NCI-H1930 (cell line): ENCODE results near the gene TUB.

Experiments
- DNase-seq, 2 experiments: peaks; one replicate each; lab custom pipeline; 2025; lab: John Stamatoyannopoulos, UW

TUB gene

DNA sequence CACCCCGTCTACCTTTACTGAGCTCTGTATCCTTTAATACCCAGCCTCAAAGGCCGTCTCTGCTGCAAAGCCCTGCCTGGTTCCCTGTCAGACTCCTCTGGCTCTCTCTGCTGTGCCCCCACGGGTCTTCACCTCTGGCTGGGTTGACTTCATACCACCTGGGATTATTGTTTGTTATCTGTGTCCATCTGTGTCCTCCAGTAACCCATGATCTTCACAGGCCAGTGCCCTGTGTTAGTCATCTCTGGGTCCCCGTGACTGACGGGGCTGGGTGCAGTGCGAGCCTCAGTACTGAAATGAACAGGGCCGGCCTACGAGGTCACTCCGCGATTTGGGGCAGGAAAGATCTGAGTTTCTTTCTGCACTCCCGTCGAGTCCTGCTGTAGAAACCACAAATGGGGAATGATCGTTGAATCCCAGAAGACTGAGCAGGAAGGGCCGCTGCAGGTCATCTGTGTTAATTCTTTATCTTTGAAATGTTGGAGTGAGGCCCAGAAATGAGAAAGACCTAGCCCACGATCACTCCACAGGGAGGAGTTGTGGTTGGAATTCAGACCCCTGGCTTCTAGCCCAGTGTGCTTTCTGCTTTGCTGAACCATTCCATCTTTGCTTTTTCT lies 12.3 kb upstream of the TUB start:
- DNase-seq = no peak

DNA sequence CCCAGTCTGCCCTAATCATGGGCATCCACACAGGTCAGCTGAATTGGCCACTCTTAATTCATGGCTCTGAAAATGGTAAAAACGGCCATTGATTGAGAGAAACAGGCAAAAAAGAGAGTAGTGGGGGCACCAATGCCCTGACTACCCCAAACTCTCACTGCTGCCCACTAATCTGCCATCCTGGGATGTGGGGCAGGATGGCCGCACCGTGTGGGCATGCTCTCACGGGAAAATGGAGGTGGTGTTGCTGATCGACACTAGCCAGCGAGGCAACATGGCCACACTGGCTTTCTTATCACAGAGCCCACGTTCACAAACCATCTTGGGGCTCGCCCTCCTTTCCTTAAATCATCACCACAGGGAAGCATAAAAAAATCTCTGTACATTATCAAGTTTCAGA lies 11.2 kb upstream of the TUB start:
- no peak for DNase-seq

DNA sequence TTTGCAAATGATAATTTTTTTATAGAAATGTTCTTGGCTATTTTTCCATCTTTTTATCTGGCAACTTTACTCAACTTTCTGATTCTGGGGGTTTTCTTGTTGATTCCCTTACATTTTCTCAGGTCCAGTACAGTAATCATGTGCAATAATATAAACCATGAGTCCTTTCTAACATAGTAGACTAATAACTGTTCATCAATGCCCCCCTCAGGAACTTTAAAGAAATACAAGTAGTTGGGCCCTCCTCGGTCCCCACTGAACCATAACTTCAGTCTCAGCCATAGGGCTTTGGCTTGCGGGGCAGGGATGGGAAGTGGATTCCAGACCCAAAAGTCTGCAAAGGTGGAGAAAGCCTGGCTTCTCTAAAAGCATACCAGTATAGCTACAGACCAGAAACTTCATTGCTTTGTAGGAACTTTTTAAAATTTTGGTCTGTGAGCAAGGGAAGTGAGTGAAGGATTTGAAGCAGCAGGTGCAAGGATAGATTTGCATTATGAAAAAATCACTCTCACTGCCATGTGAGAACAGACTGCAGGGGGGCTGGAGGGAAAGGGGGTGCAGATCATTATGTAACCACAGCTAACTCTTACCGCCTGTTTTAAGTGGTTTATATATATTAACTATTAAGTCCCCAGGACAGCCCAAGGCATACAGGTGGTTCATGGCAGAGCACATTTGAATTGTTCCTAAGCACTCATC lies 10.4 kb upstream of the TUB start:
- DNase-seq = no peak

DNA sequence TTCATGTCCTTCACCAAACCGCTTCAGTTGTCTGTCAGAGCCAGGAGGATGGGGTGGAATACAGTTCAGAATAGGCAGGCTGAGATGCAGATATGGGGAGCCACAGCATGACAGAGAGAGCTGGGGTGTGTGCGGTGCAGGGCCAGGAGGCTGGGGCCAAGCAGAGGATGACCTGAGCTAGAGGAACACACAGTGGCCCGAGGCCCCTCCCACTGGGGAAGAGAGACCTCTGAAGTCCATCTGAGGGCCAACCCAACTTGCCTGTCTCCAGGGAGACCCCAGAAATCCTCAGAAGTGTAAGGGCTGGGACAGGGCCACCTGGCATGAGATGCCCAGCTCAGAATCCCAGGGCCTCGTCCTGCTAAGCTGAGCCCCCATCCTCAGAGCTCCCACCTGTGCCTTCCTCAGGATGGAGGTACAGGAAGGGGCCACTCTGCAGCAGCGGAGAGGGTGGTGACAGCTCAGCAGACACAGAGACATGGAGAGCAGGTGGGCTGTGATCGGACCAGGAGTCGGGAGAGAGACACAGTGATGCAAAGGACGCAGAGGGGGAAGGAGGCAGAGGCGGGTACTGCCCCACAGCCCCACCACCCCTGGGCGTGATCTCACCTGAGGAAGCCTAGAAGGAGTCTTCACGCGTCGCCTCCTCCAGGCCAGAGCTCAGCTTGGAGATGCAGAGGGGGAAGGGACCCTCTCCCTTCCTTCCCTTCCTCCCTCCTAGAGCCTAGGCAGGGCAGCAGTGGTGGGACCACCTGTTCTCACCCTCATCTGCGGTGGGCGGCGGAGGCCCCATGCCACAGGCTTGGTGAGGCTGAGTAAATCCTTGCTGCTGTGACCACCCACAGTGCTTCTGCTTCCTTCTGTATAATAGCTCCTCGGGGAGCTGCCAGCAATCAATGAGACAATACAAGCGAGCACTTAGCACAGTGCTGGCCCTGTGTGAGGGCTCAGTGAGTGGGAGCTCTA lies 9.1 kb upstream of the TUB start:
- no peak for DNase-seq

DNA sequence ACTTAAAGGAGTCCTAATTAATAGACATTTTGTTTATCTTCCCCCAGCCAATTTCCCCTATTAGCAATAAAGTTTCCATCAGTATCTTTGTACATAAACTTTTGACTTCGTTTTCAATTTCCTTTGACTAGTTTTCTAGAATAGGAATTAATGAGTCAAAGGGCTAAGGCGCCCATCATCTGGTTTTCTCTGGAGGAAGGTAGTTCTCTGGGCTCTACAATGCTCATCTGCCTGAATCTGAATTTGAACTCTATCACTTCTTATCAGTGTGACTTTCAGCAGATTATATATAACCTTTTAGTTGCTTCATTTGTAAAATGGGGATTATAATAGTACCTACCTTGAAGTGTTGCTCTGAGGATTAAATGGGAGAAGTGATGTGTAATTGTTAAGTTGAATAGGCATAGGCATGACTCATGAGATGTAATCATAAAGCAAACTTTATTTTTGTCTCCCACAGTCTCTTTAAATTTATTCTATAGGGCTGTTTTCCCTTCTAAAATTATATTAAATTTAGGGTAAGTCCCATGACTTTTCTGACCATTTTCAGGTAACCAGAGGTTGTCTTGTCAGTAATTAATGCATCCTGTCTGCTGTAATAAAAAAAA lies 5.8 kb upstream of the TUB start:
- no peak for DNase-seq

DNA sequence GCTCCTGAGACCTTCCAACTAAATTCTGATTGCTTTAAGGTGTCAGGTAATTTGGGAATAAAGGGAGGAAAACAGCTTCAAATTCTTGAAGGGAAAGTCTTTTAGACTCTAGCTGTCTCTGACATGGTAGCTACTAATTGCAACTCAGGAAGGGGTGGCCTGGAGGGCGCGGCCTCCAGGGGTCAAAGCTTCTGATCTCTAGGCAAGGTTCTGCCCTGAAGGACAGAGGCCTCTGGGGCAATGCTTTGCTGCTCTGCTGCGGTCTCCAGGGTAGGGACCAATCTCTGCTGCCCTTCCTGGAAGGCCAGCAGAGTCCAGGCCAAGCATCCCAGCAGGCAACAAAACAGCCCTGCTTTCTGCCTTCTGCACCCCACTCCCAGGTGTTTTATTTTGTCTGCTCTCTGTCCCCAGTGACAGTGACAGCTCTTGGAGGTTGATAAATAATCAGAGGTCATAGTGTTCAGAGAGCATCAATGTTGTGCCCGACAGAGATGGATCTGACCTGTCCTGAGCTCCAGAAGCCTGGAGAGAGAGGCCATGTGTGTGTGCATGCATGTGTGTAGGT lies 1.8 kb upstream of the TUB start:
- DNase-seq = no peak

DNA sequence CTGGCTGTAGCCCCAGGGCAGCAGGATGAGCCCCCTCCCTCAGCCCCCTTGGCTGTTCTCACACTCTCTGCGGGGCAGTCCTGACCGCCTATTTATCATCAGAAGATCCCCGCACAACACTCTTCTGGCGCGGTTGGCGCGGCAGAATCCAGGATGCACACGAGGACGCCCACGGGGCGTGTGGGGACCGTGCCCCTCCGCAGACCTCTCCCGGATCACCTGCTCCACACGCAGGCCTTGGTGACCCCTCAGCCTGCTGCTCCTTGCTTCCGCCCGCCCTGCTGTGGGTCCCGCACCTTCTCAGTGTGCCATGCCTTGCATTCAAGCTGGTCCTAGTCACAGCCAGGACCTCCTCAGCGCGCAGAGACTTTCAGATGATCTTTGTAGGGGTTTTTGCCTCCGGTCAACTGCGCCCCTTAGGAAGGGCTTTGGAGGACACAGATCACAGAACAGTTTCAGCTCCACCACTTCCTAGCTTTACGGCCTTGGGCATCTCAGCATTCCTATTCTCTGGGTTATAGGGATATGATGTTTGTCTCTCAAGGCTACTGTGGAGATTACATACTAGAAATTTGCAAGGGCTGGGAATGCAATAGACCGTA lies 841 bp upstream of the TUB start:
- no peak for DNase-seq

DNA sequence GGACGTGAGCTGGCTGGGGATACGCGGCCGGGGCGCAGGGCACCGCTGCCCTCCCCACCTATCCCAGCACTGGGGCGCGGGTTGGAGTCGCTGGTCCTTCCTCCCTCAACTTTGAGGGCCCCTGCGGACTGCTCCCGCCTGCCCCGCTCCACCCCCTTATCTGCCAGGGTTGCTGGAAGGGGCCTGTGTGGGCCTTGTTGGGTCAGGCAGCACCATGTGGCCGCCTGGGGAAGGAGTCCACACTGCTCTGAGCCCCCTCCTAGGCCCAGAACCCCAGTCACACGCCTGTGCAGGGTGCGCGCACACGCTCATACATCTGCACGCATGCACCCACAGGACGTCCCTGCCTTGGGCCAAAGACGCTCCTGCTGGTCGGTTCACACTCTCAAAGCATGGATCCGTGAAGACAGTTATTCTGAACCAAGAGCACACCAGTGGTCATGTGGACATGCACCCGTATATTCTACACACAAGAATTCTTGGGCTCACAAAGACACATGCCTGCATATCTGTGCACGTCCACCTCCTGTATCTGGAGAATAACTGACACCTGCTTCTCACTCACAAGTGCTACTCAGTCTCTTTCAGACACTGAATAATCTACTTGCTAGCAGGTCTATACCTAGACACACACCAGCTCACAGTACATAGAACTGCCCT lies 710 bp downstream of the TUB start:
- no peak for DNase-seq

DNA sequence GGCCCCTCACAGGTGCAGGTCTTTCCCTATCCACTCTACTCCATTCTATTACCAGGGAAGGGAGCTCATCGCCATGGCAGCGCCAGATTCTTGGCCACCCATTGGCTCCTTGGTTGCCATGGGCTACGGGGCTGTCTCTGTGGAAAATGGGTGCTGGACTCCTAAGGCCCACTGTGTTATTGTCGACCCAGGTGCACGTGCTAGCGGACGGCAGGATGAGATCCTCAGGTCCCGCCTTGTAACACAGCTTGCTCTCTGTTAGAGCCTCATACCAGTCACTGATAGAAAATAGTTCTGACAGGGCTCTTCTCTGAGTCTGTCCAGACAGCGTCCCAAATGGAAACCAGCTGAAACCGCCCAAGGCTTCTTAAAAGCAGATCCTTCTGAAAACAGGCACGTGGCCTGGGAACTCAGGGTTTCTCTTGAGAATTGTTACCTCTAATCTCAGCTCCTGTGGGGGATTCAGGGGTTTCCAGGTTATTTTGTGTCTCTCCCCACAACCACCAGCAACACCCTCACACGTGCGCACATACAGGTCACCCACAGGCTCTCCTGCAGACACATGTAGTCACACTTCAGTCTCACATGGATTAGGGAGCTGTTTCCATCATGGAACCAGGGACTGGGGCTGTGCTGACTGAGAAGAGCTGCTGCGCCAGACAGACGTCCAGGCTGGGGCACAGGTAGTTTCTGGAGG lies 1.5 kb downstream of the TUB start:
- DNase-seq = no peak

DNA sequence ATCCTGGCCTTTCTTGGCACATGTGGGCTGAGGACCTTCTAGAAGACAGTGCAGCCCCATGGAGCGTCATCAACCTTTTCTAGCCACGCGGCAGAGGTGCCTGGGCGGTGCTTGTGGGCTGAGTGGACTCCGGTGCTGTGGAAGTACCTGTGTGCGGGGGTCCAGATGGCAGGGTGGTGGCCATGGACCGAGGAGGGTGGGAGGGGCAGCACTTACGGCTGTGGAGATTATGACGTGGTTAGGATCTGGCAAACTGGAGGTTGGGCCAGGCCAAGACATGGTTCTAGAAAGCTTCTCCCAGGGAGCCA lies 2.0 kb downstream of the TUB start:
- no peak for DNase-seq

DNA sequence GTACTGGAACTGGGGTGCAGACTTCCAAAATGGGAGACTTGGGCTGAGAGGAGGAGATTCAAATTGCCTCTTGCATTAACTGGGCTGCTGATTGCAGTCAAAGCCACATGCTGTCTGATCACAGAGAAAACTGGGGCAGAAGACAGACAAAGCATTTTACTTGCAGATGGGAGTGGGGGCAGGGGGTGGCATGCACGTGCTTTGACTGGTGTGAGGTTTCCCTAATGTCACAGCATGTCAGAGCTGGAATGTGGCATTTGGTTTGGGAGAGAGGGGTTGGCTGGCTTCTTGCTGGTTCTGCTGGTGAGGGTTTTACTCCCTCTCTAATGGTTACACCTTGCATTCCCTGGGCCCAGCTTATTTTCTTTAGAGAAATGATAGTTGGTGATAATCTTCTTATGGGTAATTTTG lies 2.9 kb downstream of the TUB start:
- DNase-seq = no peak

DNA sequence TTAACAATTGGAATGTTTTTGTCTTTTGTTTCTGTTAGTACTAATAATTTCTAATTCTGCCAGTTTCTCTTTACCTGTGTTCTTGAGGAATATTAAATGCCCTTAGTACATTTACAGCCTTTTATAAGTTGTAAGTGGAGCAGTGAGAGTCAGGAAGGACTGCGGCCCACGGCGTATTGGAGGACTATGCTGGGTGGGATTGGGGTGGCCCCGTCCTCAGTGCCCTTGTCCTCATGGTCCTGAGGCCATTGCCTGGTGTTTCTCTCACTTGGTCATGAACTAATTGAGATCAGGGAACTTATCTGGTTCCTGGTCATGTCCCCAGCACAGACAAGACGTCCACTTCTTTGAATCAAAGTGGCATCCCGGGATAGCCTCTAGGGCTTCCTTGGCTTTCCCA lies 3.3 kb downstream of the TUB start:
- DNase-seq = no peak

DNA sequence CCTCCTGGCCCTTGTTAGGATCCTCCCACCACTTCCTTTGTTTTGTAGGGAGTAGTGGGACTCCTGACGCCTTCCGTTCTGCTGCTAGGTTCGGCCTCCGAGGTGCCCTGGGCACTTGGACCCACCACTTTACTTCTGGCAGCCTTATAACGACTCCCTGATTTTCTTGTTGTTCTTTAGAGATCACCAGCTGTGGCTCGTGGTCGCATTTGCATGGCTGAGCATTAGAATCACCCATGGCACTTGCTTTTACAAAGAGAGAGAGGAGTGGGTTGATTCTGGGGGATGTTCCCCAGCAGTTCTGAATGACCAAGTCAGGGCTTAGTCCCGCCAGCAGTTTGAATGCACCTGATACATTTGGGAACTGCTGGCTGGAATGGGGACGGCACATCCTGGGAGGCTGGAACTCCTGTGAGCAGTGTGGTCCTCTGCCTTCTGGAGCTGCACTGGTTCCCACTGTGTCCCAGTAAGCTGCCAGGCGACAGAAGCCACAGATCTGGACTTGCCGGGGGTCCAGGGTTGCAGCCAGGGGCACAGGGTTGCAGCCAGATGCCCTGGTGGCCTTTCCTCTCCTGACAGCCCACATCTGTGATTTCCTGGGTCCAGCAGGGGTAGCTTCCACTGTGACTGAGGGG lies 4.1 kb downstream of the TUB start:
- DNase-seq = no peak

DNA sequence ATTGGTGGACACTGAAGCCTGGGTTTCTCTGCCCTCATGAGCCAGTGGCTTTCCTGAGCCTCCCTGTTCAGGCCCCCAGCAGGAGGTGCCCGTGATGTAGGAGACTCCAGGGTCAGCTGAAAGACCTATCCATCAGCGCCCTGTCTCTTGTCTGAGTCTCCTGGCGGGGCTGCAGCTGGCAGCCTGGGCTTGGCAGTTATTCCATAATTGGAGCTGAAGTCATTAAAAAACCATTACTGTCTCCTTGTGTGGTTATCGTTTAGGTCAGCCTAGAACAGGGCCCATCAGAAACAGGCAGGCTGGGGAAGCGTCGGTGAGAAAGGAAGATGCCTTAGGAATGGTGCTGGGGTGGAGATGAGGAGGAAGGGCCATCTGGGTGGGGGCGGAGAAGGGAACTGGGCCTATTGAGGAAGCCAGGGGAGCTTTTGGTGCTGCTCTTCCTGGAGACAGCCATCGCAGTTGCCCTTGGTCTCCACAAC lies 5.0 kb downstream of the TUB start:
- DNase-seq = no peak

DNA sequence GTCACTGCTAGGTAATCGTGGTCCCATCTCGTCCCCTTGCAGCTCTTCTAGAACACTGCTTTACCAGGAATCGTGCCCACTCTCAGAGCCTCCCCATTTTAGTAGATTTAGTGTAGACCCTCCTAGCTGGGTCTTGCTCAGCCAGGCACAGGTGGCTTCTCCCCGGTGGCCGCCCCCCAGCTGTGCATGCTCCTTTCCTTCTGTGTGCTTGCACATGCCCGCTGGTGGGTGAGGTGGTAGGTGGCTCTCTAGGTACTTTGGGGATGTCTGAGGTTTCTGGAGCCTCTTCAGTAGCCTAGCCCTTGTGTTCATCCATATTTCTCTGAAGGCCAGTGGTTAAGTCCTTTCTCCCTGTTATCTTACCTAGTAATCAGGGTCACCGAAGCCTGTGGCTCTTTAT lies 5.6 kb downstream of the TUB start:
- DNase-seq = no peak

DNA sequence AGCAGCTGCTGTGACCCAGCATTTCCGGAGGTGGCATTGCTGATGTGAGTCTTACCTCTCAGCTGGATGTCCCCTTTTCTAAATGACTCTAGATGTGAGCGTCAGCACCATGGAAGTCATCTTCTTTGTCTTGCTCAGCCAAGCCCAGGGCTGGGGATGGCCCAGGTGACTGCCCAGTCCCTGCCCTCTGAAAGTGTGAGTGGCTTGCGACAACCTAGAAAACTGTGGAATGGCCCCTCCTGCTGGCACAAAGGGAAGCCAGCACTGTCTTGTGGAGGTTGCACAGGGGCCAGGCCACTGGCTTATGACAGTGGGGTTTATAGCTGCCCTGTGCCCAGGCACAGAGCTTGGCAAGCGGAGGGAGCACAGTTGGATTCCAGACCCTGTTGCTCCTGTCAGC lies 6.2 kb downstream of the TUB start:
- no peak for DNase-seq

DNA sequence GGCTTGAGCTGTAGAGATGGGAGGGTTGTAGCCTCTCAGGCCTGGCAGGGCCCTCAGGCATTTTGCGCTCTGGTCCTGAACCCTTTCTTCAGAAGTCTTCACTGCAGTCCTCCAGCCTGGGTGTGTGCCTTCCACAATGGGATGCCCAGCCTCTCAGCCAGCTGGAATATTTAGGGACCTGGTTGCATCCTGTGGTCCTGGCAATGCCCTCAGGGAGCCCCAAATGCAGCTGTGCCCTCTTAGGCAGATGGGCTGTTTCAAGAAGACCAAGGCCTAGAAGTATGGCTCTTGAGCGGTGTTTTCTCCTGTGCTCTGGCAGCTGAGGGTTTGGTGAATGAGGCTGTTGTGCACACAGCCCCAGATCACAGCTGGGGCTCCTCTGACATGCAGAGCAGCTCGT lies 6.7 kb downstream of the TUB start:
- no peak for DNase-seq

DNA sequence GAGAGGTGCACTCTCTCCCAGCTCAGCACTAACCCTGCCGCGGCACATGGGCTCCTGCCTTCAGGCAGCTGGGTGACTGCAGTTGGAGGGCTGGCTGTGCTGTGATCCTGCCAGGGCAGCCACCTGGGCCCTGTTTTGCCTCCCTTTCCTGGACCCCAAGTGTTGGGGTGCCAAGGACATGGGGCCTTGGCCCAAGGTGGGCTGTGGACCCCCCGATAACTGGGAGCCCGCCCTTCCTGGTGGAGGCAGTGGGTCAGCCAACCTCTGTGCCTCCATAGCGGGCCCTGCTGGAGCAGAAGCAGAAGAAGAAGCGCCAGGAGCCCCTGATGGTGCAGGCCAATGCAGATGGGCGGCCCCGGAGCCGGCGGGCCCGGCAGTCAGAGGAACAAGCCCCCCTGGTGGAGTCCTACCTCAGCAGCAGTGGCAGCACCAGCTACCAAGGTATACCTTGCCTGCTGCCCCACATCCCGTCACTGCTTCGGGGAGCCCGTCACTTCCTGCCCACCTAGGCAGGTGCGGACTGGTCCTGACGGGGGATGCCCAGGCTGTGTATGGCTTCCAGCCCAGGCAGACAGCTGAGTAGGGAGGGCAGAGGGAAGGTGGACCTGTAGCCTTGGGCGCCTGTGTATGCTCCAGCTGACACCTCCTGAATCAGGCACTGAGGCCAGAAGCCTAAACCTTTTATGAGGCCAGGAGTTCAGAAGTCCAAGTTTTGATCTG lies 8.9 kb downstream of the TUB start:
- DNase-seq = no peak

DNA sequence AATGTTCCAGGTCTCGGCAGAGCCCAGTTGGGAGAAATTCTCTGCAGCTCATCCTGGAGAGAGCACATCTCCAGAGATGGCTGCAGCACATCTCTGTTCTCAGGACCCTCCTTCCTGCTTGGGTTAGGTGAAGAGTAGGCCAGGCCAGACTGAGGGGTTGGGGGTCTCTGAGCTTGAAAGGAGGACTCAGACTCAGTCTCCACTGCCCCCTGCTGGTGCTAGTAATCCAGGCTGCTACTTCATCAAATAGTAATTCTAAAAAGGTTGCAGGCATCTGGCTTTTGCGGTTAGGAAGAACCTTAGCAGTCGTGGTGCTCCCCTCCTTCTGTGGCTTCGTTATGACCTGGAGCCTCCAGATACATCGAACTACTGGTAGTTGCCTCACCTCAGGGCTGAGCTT lies 9.7 kb downstream of the TUB start:
- peak in 1 of 2 experiments; percentile 26 for DNase-seq

DNA sequence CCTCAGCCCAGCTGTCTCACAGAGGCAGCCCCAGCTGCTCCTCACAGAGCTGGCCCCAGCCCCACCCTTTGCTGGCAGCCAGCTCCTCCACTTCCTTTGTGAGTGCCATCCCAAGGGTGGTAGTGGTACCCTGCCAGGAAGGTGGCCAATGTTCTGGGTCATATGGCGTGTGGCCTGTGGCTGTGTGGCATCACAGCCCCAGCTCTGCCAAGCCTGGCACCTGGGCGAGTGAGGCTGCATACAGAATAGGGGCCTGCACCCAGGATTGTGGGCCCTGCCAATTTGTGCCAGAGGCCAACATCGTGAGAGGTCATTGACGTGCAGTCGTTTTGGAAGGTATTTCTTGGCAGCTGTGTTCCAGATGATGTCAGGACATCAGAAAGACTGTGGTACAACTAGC lies 10.7 kb downstream of the TUB start:
- DNase-seq = no peak
